DOHH2 (cell line): ENCODE results near the gene GALK2.

Experiments used
- CTCF ChIP-seq: fragments of 200-600 bp; sonication (generic); IDR thresholded peaks from one replicate; pipeline ENCODE4 v1.5.1; 2014; ENCODE audit warnings: antibody characterized with exemption, mild to moderate bottlenecking, low read depth, low read length; ENCODE audit not compliant: poor library complexity, severe bottlenecking
- EZH2phosphoT487 ChIP-seq: fragments of 200-600 bp; sonication (generic); IDR thresholded peaks from 2 replicates; pipeline ENCODE4 v1.6.1; 2017; ENCODE audit warnings: borderline replicate concordance, mild to moderate bottlenecking, antibody characterized with exemption, low read length, moderate library complexity, mixed read lengths

GRCh38 chr15:49196856-49197255, 26.8 kb downstream of the GALK2 start:
- no peak for TF ChIP-seq CTCF
- no peak for TF ChIP-seq EZH2phosphoT487
